GM12878 (cell line): ENCODE results near the gene SPATA32. TPM values are rescaled to one million over a fixed set of nuclear protein-coding genes. Genes with fewer than 3 reads are reported as not detected.

Experiments
- BACH1 ChIP-seq: fragments of 450-650 bp; IDR thresholded peaks from 2 replicates; pipeline ENCODE4 v1.6.1; 2017; ENCODE audit warnings: mild to moderate bottlenecking, borderline replicate concordance
- BCL3 ChIP-seq: IDR thresholded peaks from 2 replicates; pipeline ENCODE4 v1.6.1; 2011; ENCODE audit warnings: borderline replicate concordance, low read depth, mild to moderate bottlenecking, moderate library complexity, low read length; ENCODE audit not compliant: insufficient read depth, poor library complexity, severe bottlenecking
- CEBPZ ChIP-seq: fragments of 150-350 bp; IDR thresholded peaks from 2 replicates; pipeline ENCODE4 v1.6.1; 2016; ENCODE audit warnings: low read depth, low read length
- CHD1 ChIP-seq: IDR thresholded peaks from 2 replicates; pipeline ENCODE4 v1.6.1; 2012; ENCODE audit warnings: low read depth, low read length, improper control_type of control experiment
- DPF2 ChIP-seq: fragments of 450-650 bp; IDR thresholded peaks from 2 replicates; pipeline ENCODE4 v1.6.1; 2017; ENCODE audit warnings: mild to moderate bottlenecking
- ETV6 ChIP-seq, 2 experiments: fragments of 450-650 bp in 1 of 2; IDR thresholded peaks in 1 of 2; conservative IDR thresholded peaks in 1 of 2; 2 replicates each; pipeline ENCODE4 v1.6.1; 2014; ENCODE audit warnings: antibody characterized with exemption in 1 of 2, borderline replicate concordance in 1 of 2, low read depth in 1 of 2, mild to moderate bottlenecking in 1 of 2, moderate library complexity in 1 of 2
- HDAC2 ChIP-seq: fragments of 200-600 bp; sonication (generic); IDR thresholded peaks from 2 replicates; pipeline ENCODE4 v1.6.1; 2017
- IRF5 ChIP-seq: fragments of 450-650 bp; IDR thresholded peaks from 2 replicates; pipeline ENCODE4 v1.6.1; 2017; ENCODE audit warnings: borderline replicate concordance
- KDM1A ChIP-seq: fragments of 200-600 bp; sonication (generic); IDR thresholded peaks from 2 replicates; pipeline ENCODE4 v1.6.1; 2016; ENCODE audit warnings: borderline replicate concordance
- KLF5 ChIP-seq: fragments of 450-650 bp; IDR thresholded peaks from 2 replicates; pipeline ENCODE4 v1.6.1; 2014; ENCODE audit warnings: mild to moderate bottlenecking; ENCODE audit not compliant: partially characterized antibody
- MXI1 ChIP-seq: fragments of 150-350 bp; IDR thresholded peaks from 2 replicates; pipeline ENCODE4 v1.6.1; 2011; ENCODE audit warnings: low read depth, mild to moderate bottlenecking, inconsistent platforms, low read length, improper control_type of control experiment
- NR2F1 ChIP-seq: fragments of 450-650 bp; conservative IDR thresholded peaks from 2 replicates; pipeline ENCODE4 v1.6.1; 2017; ENCODE audit warnings: mild to moderate bottlenecking
- PAX5 ChIP-seq: IDR thresholded peaks from 2 replicates; pipeline ENCODE4 v1.6.1; 2011; ENCODE audit warnings: low read depth, low read length, borderline replicate concordance
- POLR2AphosphoS2 ChIP-seq: IDR thresholded peaks from 2 replicates; pipeline ENCODE4 v1.6.1; 2011; ENCODE audit warnings: low read depth, mild to moderate bottlenecking, low read length, improper control_type of control experiment, moderate library complexity
- RBBP5 ChIP-seq: fragments of 200-600 bp; sonication (generic); conservative IDR thresholded peaks from 2 replicates; pipeline ENCODE4 v1.6.1; 2016
- SKIL ChIP-seq: fragments of 450-650 bp; IDR thresholded peaks from 2 replicates; pipeline ENCODE4 v1.6.1; 2017; ENCODE audit warnings: mild to moderate bottlenecking, low read depth, inconsistent platforms; ENCODE audit not compliant: poor library complexity, severe bottlenecking
- SMC3 ChIP-seq: IDR thresholded peaks from 2 replicates; pipeline ENCODE4 v1.6.1; 2011; ENCODE audit warnings: low read length, improper control_type of control experiment, borderline replicate concordance
- SUPT20H ChIP-seq: IDR thresholded peaks from 2 replicates; pipeline ENCODE4 v1.6.1; 2011; ENCODE audit warnings: low read depth, mild to moderate bottlenecking, low read length, moderate library complexity, borderline replicate concordance; ENCODE audit not compliant: control insufficient read depth
- ZNF217 ChIP-seq: fragments of 450-650 bp; IDR thresholded peaks from 2 replicates; pipeline ENCODE4 v1.6.1; 2017; ENCODE audit warnings: antibody characterized with exemption, mild to moderate bottlenecking
- ZZZ3 ChIP-seq: IDR thresholded peaks from 2 replicates; pipeline ENCODE4 v1.6.1; 2011; ENCODE audit warnings: low read depth; ENCODE audit not compliant: control insufficient read depth, insufficient read length
- polyA plus RNA-seq, 11 experiments: library from polyadenylated mRNA; depleted of rRNA in 4 of 11; unstranded in 6 of 11; stranded (reverse) in 5 of 11; fragments of >200 nt; fragmentation: Nextera tagmentation in 4 of 11; fragmentation: Illumina TruSeq in 1 of 11; extraction: Ambion mirVana in 4 of 11; extraction: Trizol in 1 of 11; gene quantifications; 1 replicate in 1 of 11; 2 replicates in 10 of 11; pipeline versions ENCODE4 v1.2.1 to v1.2.3, GENCODE V29; 2011 to 2016; ENCODE audit warnings: inconsistent platforms in 2 of 11, missing spikeins in 2 of 11, low read depth in 1 of 11
- total RNA-seq, 4 experiments: library from RNA; depleted of rRNA in 3 of 4; stranded (reverse); fragments of >200 nt in 3 of 4; fragmentation: Illumina TruSeq in 1 of 4; extraction: Trizol in 1 of 4; gene quantifications; 2 replicates each; pipeline versions ENCODE4 v1.2.1 to v1.2.3, GENCODE V29; 2013 to 2021

The SPATA32 gene
- total and polyA plus RNA-seq, 10 of the 15 experiments (the other 5 are each of a cell fraction or from before 2014, with no cell fraction given) = 0.03 to 0.35 (median 0.11) TPM; not detected in 3

GRCh38 chr17:45302649-45303173, 40.8 kb upstream of the SPATA32 start (continued):
- TF ChIP-seq SKIL = peak; percentile 45
- TF ChIP-seq ETV6 (conservative IDR thresholded peaks at IDR 0.05 in 1 of 2, IDR thresholded peaks at IDR 0.05 in 1 of 2; ENCODE audit: borderline replicate concordance in 1 of 2, low read depth in 1 of 2) = peak in 1 of 2 experiments; percentile 76; a peak in 2 of 4 replicates
- no peak for TF ChIP-seq CHD1
- TF ChIP-seq RBBP5 = no peak
- TF ChIP-seq SUPT20H = no peak
- TF ChIP-seq MXI1 = no peak
- no peak for TF ChIP-seq POLR2AphosphoS2
- TF ChIP-seq ZNF217 = peak; percentile 79; the same call in 1 of the 2 replicates
- no peak for TF ChIP-seq KDM1A
- TF ChIP-seq HDAC2 = no peak
- peak; percentile 99 for TF ChIP-seq PAX5
- no peak for TF ChIP-seq ZZZ3
- peak; percentile 79; the same call in 1 of the 2 replicates for TF ChIP-seq DPF2
- TF ChIP-seq KLF5 = no peak
- no peak for TF ChIP-seq CEBPZ
- no peak for TF ChIP-seq SMC3
- TF ChIP-seq BCL3 = no peak
- TF ChIP-seq NR2F1 = no peak; the same call in 1 of the 2 replicates
- no peak for TF ChIP-seq BACH1
- no peak for TF ChIP-seq IRF5
